ENCODE results near the gene KLHDC3. TPM values are rescaled to one million over a fixed set of nuclear protein-coding genes. Genes with fewer than 3 reads are reported as not detected.

Gene KLHDC3
- total and polyA plus RNA-seq, 9 of the 15 experiments (the other 6 are each of a cell fraction or from before 2014, with no cell fraction given) = 4.5 to 171 (median 107) TPM

DNA sequence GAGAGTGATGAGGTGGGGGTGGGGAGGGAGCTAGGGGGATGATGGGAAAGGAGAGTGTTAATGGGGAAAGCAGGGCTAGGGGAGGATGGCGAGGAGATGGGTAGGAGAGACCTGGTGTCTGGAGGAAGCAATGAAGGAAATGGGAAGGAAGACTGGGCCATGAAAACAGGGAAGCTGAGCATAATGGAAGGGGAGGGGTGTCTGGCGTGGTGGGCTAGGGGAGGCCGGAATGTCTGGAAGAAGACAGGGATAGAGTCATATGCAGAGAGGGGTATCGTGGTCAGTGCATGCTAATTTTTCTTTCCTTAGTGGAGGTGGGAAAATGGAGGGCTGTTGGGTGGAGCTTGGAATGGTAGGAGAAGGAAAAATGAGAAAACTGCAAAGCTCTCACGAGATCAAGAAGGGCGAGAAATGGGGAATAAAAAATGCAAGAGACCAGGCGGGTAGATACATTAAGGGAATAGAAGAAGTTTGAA is 423 bp downstream of the KLHDC3 start (continued):
- TF ChIP-seq, protein P1, sequence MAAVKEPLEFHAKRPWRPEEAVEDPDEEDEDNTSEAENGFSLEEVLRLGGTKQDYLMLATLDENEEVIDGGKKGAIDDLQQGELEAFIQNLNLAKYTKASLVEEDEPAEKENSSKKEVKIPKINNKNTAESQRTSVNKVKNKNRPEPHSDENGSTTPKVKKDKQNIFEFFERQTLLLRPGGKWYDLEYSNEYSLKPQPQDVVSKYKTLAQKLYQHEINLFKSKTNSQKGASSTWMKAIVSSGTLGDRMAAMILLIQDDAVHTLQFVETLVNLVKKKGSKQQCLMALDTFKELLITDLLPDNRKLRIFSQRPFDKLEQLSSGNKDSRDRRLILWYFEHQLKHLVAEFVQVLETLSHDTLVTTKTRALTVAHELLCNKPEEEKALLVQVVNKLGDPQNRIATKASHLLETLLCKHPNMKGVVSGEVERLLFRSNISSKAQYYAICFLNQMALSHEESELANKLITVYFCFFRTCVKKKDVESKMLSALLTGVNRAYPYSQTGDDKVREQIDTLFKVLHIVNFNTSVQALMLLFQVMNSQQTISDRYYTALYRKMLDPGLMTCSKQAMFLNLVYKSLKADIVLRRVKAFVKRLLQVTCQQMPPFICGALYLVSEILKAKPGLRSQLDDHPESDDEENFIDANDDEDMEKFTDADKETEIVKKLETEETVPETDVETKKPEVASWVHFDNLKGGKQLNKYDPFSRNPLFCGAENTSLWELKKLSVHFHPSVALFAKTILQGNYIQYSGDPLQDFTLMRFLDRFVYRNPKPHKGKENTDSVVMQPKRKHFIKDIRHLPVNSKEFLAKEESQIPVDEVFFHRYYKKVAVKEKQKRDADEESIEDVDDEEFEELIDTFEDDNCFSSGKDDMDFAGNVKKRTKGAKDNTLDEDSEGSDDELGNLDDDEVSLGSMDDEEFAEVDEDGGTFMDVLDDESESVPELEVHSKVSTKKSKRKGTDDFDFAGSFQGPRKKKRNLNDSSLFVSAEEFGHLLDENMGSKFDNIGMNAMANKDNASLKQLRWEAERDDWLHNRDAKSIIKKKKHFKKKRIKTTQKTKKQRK (IDR thresholded peaks at IDR 0.05; ENCODE audit: borderline replicate concordance, low read depth, low read length) = no peak
- TF ChIP-seq ZNF445 (CRISPR knock-in tag; IDR thresholded peaks at IDR 0.05; ENCODE audit: low read depth) (no peak), PTRF (tag; IDR thresholded peaks at IDR 0.05) (no peak), SREBF1 (IDR thresholded peaks at IDR 0.05; ENCODE audit: borderline replicate concordance, low read depth, low read length) (no peak), HMG20A (CRISPR knock-in tag; conservative IDR thresholded peaks at IDR 0.05) (no peak), FOXK2 (conservative IDR thresholded peaks at IDR 0.05 in 1 of 2, IDR thresholded peaks at IDR 0.05 in 1 of 2; ENCODE audit: low read depth in 2 of 2) (no peak), FOS (IDR thresholded peaks at IDR 0.05; ENCODE audit: extremely low read depth, insufficient read length) (no peak), BACH1 (tag; IDR thresholded peaks at IDR 0.05) (no peak), FOXM1 (IDR thresholded peaks at IDR 0.05; ENCODE audit: low read depth) (no peak), FOXM1 (CRISPR knock-in tag; IDR thresholded peaks at IDR 0.05; ENCODE audit: low read depth) (no peak), ZNF224 (CRISPR knock-in tag; IDR thresholded peaks at IDR 0.05) (no peak), ZNF24 (IDR thresholded peaks at IDR 0.05) (no peak), CHD2 (IDR thresholded peaks at IDR 0.05; ENCODE audit: low read depth, low read length) (no peak)
- TF ChIP-seq, protein P2, sequence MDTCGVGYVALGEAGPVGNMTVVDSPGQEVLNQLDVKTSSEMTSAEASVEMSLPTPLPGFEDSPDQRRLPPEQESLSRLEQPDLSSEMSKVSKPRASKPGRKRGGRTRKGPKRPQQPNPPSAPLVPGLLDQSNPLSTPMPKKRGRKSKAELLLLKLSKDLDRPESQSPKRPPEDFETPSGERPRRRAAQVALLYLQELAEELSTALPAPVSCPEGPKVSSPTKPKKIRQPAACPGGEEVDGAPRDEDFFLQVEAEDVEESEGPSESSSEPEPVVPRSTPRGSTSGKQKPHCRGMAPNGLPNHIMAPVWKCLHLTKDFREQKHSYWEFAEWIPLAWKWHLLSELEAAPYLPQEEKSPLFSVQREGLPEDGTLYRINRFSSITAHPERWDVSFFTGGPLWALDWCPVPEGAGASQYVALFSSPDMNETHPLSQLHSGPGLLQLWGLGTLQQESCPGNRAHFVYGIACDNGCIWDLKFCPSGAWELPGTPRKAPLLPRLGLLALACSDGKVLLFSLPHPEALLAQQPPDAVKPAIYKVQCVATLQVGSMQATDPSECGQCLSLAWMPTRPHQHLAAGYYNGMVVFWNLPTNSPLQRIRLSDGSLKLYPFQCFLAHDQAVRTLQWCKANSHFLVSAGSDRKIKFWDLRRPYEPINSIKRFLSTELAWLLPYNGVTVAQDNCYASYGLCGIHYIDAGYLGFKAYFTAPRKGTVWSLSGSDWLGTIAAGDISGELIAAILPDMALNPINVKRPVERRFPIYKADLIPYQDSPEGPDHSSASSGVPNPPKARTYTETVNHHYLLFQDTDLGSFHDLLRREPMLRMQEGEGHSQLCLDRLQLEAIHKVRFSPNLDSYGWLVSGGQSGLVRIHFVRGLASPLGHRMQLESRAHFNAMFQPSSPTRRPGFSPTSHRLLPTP (IDR thresholded peaks at IDR 0.05; ENCODE audit: borderline replicate concordance, extremely low read depth, insufficient read length) = no peak
- TF ChIP-seq, protein P3, sequence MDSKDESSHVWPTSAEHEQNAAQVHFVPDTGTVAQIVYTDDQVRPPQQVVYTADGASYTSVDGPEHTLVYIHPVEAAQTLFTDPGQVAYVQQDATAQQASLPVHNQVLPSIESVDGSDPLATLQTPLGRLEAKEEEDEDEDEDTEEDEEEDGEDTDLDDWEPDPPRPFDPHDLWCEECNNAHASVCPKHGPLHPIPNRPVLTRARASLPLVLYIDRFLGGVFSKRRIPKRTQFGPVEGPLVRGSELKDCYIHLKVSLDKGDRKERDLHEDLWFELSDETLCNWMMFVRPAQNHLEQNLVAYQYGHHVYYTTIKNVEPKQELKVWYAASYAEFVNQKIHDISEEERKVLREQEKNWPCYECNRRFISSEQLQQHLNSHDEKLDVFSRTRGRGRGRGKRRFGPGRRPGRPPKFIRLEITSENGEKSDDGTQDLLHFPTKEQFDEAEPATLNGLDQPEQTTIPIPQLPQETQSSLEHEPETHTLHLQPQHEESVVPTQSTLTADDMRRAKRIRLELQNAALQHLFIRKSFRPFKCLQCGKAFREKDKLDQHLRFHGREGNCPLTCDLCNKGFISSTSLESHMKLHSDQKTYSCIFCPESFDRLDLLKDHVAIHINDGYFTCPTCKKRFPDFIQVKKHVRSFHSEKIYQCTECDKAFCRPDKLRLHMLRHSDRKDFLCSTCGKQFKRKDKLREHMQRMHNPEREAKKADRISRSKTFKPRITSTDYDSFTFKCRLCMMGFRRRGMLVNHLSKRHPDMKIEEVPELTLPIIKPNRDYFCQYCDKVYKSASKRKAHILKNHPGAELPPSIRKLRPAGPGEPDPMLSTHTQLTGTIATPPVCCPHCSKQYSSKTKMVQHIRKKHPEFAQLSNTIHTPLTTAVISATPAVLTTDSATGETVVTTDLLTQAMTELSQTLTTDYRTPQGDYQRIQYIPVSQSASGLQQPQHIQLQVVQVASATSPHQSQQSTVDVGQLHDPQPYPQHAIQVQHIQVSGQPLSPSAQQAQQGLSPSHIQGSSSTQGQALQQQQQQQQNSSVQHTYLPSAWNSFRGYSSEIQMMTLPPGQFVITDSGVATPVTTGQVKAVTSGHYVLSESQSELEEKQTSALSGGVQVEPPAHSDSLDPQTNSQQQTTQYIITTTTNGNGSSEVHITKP (IDR thresholded peaks at IDR 0.05; ENCODE audit: partially characterized antibody) = no peak
- TF ChIP-seq, protein P4, sequence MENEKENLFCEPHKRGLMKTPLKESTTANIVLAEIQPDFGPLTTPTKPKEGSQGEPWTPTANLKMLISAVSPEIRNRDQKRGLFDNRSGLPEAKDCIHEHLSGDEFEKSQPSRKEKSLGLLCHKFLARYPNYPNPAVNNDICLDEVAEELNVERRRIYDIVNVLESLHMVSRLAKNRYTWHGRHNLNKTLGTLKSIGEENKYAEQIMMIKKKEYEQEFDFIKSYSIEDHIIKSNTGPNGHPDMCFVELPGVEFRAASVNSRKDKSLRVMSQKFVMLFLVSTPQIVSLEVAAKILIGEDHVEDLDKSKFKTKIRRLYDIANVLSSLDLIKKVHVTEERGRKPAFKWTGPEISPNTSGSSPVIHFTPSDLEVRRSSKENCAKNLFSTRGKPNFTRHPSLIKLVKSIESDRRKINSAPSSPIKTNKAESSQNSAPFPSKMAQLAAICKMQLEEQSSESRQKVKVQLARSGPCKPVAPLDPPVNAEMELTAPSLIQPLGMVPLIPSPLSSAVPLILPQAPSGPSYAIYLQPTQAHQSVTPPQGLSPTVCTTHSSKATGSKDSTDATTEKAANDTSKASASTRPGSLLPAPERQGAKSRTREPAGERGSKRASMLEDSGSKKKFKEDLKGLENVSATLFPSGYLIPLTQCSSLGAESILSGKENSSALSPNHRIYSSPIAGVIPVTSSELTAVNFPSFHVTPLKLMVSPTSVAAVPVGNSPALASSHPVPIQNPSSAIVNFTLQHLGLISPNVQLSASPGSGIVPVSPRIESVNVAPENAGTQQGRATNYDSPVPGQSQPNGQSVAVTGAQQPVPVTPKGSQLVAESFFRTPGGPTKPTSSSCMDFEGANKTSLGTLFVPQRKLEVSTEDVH (IDR thresholded peaks at IDR 0.05; ENCODE audit: low read depth, partially characterized antibody) = no peak
